Fibroblast of villous mesenchyme (primary cell): ENCODE measurements around the gene ASTN2. TPM values are rescaled to one million over a fixed set of nuclear protein-coding genes. Genes with fewer than 3 reads are reported as not detected.

ENCODE experiments used
- DNase-seq: peaks from one replicate; pipeline ENCODE4 v3.0.0-alpha.2; 2010; ENCODE audit warnings: low read depth
- H3K4me3 ChIP-seq: 2 replicates; pipeline ENCODE4 v1.5.1; 2011; ENCODE audit warnings: low read depth, mild to moderate bottlenecking, low read length
- total RNA-seq: library from RNA; depleted of rRNA; stranded (reverse); fragments of >200 nt; gene quantifications from 2 replicates; pipeline ENCODE4 v1.2.3, GENCODE V29; 2012
- TF ChIP-seq, protein P1 (sequence below): IDR thresholded peaks from 2 replicates; pipeline ENCODE4 v1.5.1; 2012; ENCODE audit warnings: low read depth, mild to moderate bottlenecking, low read length; ENCODE audit not compliant: insufficient read depth

The ASTN2 gene
- total RNA-seq, 1 donor = 5.6 TPM

- TF ChIP-seq, protein P1, sequence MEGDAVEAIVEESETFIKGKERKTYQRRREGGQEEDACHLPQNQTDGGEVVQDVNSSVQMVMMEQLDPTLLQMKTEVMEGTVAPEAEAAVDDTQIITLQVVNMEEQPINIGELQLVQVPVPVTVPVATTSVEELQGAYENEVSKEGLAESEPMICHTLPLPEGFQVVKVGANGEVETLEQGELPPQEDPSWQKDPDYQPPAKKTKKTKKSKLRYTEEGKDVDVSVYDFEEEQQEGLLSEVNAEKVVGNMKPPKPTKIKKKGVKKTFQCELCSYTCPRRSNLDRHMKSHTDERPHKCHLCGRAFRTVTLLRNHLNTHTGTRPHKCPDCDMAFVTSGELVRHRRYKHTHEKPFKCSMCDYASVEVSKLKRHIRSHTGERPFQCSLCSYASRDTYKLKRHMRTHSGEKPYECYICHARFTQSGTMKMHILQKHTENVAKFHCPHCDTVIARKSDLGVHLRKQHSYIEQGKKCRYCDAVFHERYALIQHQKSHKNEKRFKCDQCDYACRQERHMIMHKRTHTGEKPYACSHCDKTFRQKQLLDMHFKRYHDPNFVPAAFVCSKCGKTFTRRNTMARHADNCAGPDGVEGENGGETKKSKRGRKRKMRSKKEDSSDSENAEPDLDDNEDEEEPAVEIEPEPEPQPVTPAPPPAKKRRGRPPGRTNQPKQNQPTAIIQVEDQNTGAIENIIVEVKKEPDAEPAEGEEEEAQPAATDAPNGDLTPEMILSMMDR = peak; percentile 78
- peak; percentile 74 for DNase-seq
- no peak overlapping the region for H3K4me3 ChIP-seq
Measured at GRCh38 chr9:116589392-116590354, 825.2 kb downstream of the ASTN2 start.

DNA sequence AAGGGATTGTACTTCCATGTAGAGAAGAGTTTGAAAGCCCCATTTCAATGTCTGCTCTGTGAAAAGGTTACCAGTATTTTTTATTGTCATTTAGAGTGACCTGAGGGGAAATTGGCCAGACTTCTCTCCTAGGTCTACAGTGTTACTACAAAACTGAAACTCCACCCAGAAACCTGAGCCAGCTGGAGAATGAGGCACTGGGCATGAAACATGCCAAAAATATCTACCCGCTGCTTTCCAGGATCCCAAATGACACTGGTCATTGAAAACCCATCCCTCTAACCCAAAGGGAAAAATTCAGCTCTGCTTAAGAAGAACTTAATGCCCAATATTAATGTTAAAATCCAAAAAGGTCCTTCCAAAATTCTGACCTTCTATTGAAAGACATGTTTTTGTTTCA is 826.9 kb downstream of the ASTN2 start:
- H3K4me3 ChIP-seq = no peak overlapping the region
- DNase-seq = no peak
- TF ChIP-seq, protein P1 = no peak

- H3K4me3 ChIP-seq = no peak overlapping the region
- DNase-seq = peak; percentile 57
- TF ChIP-seq, protein P1 = no peak
Measured at GRCh38 chr9:116585896-116586295, 829.0 kb downstream of the ASTN2 start.

GRCh38 chr9:116585204-116585603 is 829.7 kb downstream of the ASTN2 start:
- no peak overlapping the region for H3K4me3 ChIP-seq
- DNase-seq = no peak
- TF ChIP-seq, protein P1 = no peak

- no peak for DNase-seq
- H3K4me3 ChIP-seq = no peak overlapping the region
- TF ChIP-seq, protein P1 = no peak
Measured at GRCh38 chr9:116580853-116581252, 834.0 kb downstream of the ASTN2 start.

DNA sequence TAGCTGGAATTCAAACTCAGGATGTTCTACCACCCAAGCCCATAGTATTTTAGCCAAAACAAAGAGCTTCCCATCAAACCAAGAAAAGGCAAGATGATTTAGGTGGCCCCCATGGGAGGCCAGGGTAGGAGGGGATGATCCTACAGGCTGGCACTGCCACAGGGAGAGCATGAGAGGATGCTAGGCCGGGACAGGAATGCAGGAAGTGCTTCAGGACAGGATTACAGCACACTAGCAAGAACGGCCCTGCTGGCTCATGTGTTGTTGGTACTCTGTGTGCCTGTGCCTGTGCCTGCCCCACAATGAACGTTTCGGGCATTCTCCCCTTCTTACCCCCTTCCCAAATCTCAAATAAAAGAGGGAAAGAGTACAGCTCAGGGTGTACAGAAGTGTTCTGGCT is 838.5 kb downstream of the ASTN2 start:
- TF ChIP-seq, protein P1 = no peak
- no peak overlapping the region for H3K4me3 ChIP-seq
- no peak for DNase-seq
